ENCODE data around the gene SKIC3.

SKIC3 gene

DNA sequence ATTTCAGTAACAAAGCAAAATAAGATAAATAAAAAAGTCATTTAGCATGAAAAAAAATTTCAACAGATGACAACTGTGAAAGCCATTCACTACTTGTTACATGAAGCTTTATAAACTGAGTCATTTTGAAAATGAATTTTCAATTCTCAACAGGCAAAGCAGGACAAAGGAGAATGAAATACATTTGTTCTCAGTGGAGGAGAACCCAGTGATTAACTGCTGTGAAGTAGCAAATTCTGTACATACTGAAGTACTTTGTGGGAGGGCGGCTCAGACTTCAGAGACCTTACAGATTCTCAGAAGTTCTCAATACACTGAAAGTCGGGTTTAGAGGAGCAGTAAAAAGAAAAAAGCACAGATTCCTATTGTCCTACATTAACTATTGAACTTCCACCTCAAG lies 21.7 kb downstream of the SKIC3 start:
- H3K14ac ChIP-seq (ENCODE audit: low read length): no peak overlapping the region
- H2BK12ac ChIP-seq (ENCODE audit: low read length): no peak overlapping the region
- no peak overlapping the region for H2AFZ ChIP-seq (ENCODE audit: low read length)
- no peak overlapping the region for H3K18ac ChIP-seq (ENCODE audit: low read length)
- no peaks in the 10 kb centered on the region for H3K79me1 ChIP-seq (ENCODE audit: low read depth, low read length)
- no peak overlapping the region for H2BK15ac ChIP-seq (ENCODE audit: low read length)
- H3K4me2 ChIP-seq (ENCODE audit: insufficient read depth, low read length, poor library complexity, severe bottlenecking): no peak overlapping the region
- no peak overlapping the region for H4K8ac ChIP-seq (ENCODE audit: low read depth, low read length)
- no peak overlapping the region for H3K27ac ChIP-seq (replicated peaks; ENCODE audit: low read length)
- no peak overlapping the region for H3K9ac ChIP-seq (ENCODE audit: low read depth, low read length, poor library complexity)
- H3K4ac ChIP-seq (ENCODE audit: low read length): no peak overlapping the region
- H3K36me3 ChIP-seq (replicated peaks in 1 of 2; ENCODE audit: control insufficient read depth in 2 of 2, insufficient read depth in 2 of 2, low read length in 2 of 2): peaks cover 2 to 83% of the 10 kb centered on the region in 2 donors
- H3K23ac ChIP-seq (ENCODE audit: low read depth, low read length, poor library complexity): no peak overlapping the region
- H3K4me3 ChIP-seq (ENCODE audit: low read length in 2 of 2): no peak overlapping the region
- H4K91ac ChIP-seq (ENCODE audit: low read depth, low read length, poor library complexity): no peak overlapping the region
- H3K9me3 ChIP-seq (replicated peaks in 1 of 2; ENCODE audit: control insufficient read depth in 2 of 2, insufficient read depth in 1 of 2, low read depth in 1 of 2, low read length in 2 of 2): no peaks in the 10 kb centered on the region
- no peak overlapping the region for H2AK5ac ChIP-seq (ENCODE audit: low read depth, low read length)
- WGBS, 2 donors (ENCODE audit: extremely low coverage in 2 of 2, insufficient read length in 2 of 2, insufficient replicate concordance in 1 of 2): no CpG with 5 or more reads among the region's 2 CpGs
- H2BK5ac ChIP-seq (ENCODE audit: low read length): no peak overlapping the region
- no peaks in the 10 kb centered on the region for H3K4me1 ChIP-seq (ENCODE audit: control insufficient read depth in 2 of 2, insufficient read depth in 1 of 2, low read depth in 1 of 2, low read length in 2 of 2)
- no peak overlapping the region for H2BK120ac ChIP-seq (ENCODE audit: low read depth, low read length)
- no peaks in the 10 kb centered on the region for H3K27me3 ChIP-seq (ENCODE audit: control insufficient read depth in 3 of 3, insufficient read depth in 3 of 3, low read depth in 1 of 3, low read length in 3 of 3)
- no peak for DNase-seq (ENCODE audit: low spot score)

DNA sequence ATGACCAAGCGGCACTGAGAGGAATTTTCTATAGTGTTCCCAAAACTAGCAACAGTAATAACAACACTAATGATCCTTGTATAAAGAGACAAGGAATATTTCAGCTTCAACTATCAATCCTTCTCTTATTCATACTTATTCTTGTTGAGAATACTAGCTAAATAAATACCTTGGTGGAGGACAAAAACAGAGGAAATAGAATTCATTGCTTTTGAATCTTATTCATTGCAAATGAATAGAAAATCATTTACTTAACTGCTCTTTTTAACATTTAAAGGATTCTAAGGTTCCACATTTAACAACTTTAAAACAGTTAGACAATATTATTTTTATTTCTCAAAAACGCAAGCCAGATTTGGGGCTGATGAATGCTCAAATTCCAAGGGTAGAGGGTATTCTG lies 22.4 kb downstream of the SKIC3 start:
- no peak overlapping the region for H2BK120ac ChIP-seq (ENCODE audit: low read depth, low read length)
- H3K23ac ChIP-seq (ENCODE audit: low read depth, low read length, poor library complexity): no peak overlapping the region
- H3K4me2 ChIP-seq (ENCODE audit: insufficient read depth, low read length, poor library complexity, severe bottlenecking): no peak overlapping the region
- no peak for DNase-seq (ENCODE audit: low spot score)
- H2AFZ ChIP-seq (ENCODE audit: low read length): no peak overlapping the region
- no peak overlapping the region for H2BK5ac ChIP-seq (ENCODE audit: low read length)
- no peaks in the 10 kb centered on the region for H3K27me3 ChIP-seq (ENCODE audit: control insufficient read depth in 3 of 3, insufficient read depth in 3 of 3, low read depth in 1 of 3, low read length in 3 of 3)
- no peak overlapping the region for H4K91ac ChIP-seq (ENCODE audit: low read depth, low read length, poor library complexity)
- H3K36me3 ChIP-seq (replicated peaks in 1 of 2; ENCODE audit: control insufficient read depth in 2 of 2, insufficient read depth in 2 of 2, low read length in 2 of 2): peaks cover 2 to 83% of the 10 kb centered on the region in 2 donors
- no peak overlapping the region for H3K14ac ChIP-seq (ENCODE audit: low read length)
- no peak overlapping the region for H3K9ac ChIP-seq (ENCODE audit: low read depth, low read length, poor library complexity)
- no peak overlapping the region for H3K18ac ChIP-seq (ENCODE audit: low read length)
- H3K27ac ChIP-seq (replicated peaks; ENCODE audit: low read length): no peak overlapping the region
- no peak overlapping the region for H3K4me3 ChIP-seq (ENCODE audit: low read length in 2 of 2)
- no peaks in the 10 kb centered on the region for H3K9me3 ChIP-seq (replicated peaks in 1 of 2; ENCODE audit: control insufficient read depth in 2 of 2, insufficient read depth in 1 of 2, low read depth in 1 of 2, low read length in 2 of 2)
- no peak overlapping the region for H4K8ac ChIP-seq (ENCODE audit: low read depth, low read length)
- no CpG with 5 or more reads among the region's 2 CpGs for WGBS, 2 donors (ENCODE audit: extremely low coverage in 2 of 2, insufficient read length in 2 of 2, insufficient replicate concordance in 1 of 2)
- no peaks in the 10 kb centered on the region for H3K79me1 ChIP-seq (ENCODE audit: low read depth, low read length)
- H2BK15ac ChIP-seq (ENCODE audit: low read length): no peak overlapping the region
- no peak overlapping the region for H3K4ac ChIP-seq (ENCODE audit: low read length)
- H2AK5ac ChIP-seq (ENCODE audit: low read depth, low read length): no peak overlapping the region
- no peaks in the 10 kb centered on the region for H3K4me1 ChIP-seq (ENCODE audit: control insufficient read depth in 2 of 2, insufficient read depth in 1 of 2, low read depth in 1 of 2, low read length in 2 of 2)
- H2BK12ac ChIP-seq (ENCODE audit: low read length): no peak overlapping the region

DNA sequence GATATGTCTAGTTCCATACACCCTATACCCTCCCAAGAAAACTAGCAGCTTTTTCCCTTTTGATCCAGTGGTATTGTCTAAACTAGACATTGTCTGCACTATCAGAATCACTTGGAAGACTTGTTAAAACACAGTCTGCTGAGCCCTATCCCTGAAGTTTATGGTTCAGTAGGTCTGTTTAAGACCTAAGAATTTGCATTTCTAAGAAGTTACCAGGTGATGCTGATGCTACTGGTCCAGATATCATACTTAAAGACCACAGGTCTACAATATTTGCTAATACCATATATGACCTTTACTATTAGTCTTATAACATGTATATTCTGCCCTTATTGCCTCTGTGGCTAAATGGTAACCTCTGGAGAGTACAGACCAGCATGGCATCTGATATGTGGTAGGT lies 23.3 kb downstream of the SKIC3 start:
- H3K18ac ChIP-seq (ENCODE audit: low read length): no peak overlapping the region
- no peak overlapping the region for H2BK12ac ChIP-seq (ENCODE audit: low read length)
- no peak overlapping the region for H2BK5ac ChIP-seq (ENCODE audit: low read length)
- no peak overlapping the region for H4K8ac ChIP-seq (ENCODE audit: low read depth, low read length)
- DNase-seq (ENCODE audit: low spot score): no peak
- H4K91ac ChIP-seq (ENCODE audit: low read depth, low read length, poor library complexity): no peak overlapping the region
- H3K27ac ChIP-seq (replicated peaks; ENCODE audit: low read length): no peak overlapping the region
- H3K4ac ChIP-seq (ENCODE audit: low read length): no peak overlapping the region
- peaks cover 2 to 83% of the 10 kb centered on the region in 2 donors for H3K36me3 ChIP-seq (replicated peaks in 1 of 2; ENCODE audit: control insufficient read depth in 2 of 2, insufficient read depth in 2 of 2, low read length in 2 of 2)
- no peak overlapping the region for H2AK5ac ChIP-seq (ENCODE audit: low read depth, low read length)
- H3K23ac ChIP-seq (ENCODE audit: low read depth, low read length, poor library complexity): no peak overlapping the region
- no peak overlapping the region for H3K14ac ChIP-seq (ENCODE audit: low read length)
- no peak overlapping the region for H3K9ac ChIP-seq (ENCODE audit: low read depth, low read length, poor library complexity)
- no peaks in the 10 kb centered on the region for H3K9me3 ChIP-seq (replicated peaks in 1 of 2; ENCODE audit: control insufficient read depth in 2 of 2, insufficient read depth in 1 of 2, low read depth in 1 of 2, low read length in 2 of 2)
- no peak overlapping the region for H2BK15ac ChIP-seq (ENCODE audit: low read length)
- no peaks in the 10 kb centered on the region for H3K79me1 ChIP-seq (ENCODE audit: low read depth, low read length)
- H3K27me3 ChIP-seq (ENCODE audit: control insufficient read depth in 3 of 3, insufficient read depth in 3 of 3, low read depth in 1 of 3, low read length in 3 of 3): no peaks in the 10 kb centered on the region
- no peak overlapping the region for H2AFZ ChIP-seq (ENCODE audit: low read length)
- H3K4me3 ChIP-seq (ENCODE audit: low read length in 2 of 2): no peak overlapping the region
- H3K4me2 ChIP-seq (ENCODE audit: insufficient read depth, low read length, poor library complexity, severe bottlenecking): no peak overlapping the region
- no peaks in the 10 kb centered on the region for H3K4me1 ChIP-seq (ENCODE audit: control insufficient read depth in 2 of 2, insufficient read depth in 1 of 2, low read depth in 1 of 2, low read length in 2 of 2)
- H2BK120ac ChIP-seq (ENCODE audit: low read depth, low read length): no peak overlapping the region

DNA sequence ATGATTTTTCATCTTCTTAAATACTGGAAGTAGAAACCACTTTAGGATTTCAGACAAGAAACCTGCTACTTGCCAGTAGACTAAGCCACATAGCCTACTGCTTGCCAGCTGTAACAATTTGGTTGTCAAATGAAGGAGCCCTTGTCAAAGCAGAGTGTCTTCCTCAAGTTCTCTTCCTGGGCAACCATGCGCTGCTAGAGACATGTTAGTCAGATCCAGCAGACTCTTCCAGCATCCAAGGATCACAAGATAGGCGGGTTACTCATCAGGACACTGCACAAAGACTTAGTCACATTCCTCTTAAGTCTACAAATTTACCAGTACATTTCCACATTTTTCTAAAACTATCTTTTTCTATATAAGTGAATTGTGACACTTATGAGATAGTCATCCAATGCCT lies 24.4 kb downstream of the SKIC3 start:
- Histone ChIP-seq H3K4me3 (ENCODE audit: low read length in 2 of 2) (no peak overlapping the region), H2BK120ac (ENCODE audit: low read depth, low read length) (no peak overlapping the region), H3K27me3 (ENCODE audit: control insufficient read depth in 3 of 3, insufficient read depth in 3 of 3, low read depth in 1 of 3, low read length in 3 of 3) (no peaks in the 10 kb centered on the region), H4K91ac (ENCODE audit: low read depth, low read length, poor library complexity) (no peak overlapping the region), H2BK5ac (ENCODE audit: low read length) (no peak overlapping the region), H3K36me3 (replicated peaks in 1 of 2; ENCODE audit: control insufficient read depth in 2 of 2, insufficient read depth in 2 of 2, low read length in 2 of 2) (peaks cover 2 to 83% of the 10 kb centered on the region in 2 donors), H2AFZ (ENCODE audit: low read length) (no peak overlapping the region), H3K79me1 (ENCODE audit: low read depth, low read length) (no peaks in the 10 kb centered on the region), H4K8ac (ENCODE audit: low read depth, low read length) (no peak overlapping the region), H2BK15ac (ENCODE audit: low read length) (no peak overlapping the region), H3K4me2 (ENCODE audit: insufficient read depth, low read length, poor library complexity, severe bottlenecking) (no peak overlapping the region), H3K18ac (ENCODE audit: low read length) (no peak overlapping the region), H2BK12ac (ENCODE audit: low read length) (no peak overlapping the region), H3K23ac (ENCODE audit: low read depth, low read length, poor library complexity) (no peak overlapping the region), H3K9me3 (replicated peaks in 1 of 2; ENCODE audit: control insufficient read depth in 2 of 2, insufficient read depth in 1 of 2, low read depth in 1 of 2, low read length in 2 of 2) (no peaks in the 10 kb centered on the region), H3K14ac (ENCODE audit: low read length) (no peak overlapping the region), H2AK5ac (ENCODE audit: low read depth, low read length) (no peak overlapping the region), H3K27ac (replicated peaks; ENCODE audit: low read length) (no peak overlapping the region), H3K9ac (ENCODE audit: low read depth, low read length, poor library complexity) (no peak overlapping the region), H3K4ac (ENCODE audit: low read length) (no peak overlapping the region), H3K4me1 (ENCODE audit: control insufficient read depth in 2 of 2, insufficient read depth in 1 of 2, low read depth in 1 of 2, low read length in 2 of 2) (no peaks in the 10 kb centered on the region)
- no CpG with 5 or more reads among the region's 2 CpGs for WGBS, 2 donors (ENCODE audit: extremely low coverage in 2 of 2, insufficient read length in 2 of 2, insufficient replicate concordance in 1 of 2)
- no peak for DNase-seq (ENCODE audit: low spot score)
